Choroid plexus epithelial cell (primary cell): Measurements from ENCODE around the gene EMID1.

Experiments
- DNase-seq: peaks from one replicate; pipeline ENCODE4 v3.0.0-alpha.2; 2010; ENCODE audit warnings: low read depth
- H3K4me3 ChIP-seq: 2 replicates; pipeline ENCODE4 v1.5.1; 2011; ENCODE audit warnings: low read depth, mild to moderate bottlenecking, control low read depth, low read length, moderate library complexity
- TF ChIP-seq, protein P1 (sequence below): conservative IDR thresholded peaks from 2 replicates; pipeline ENCODE4 v1.5.1; 2011; ENCODE audit warnings: low read depth, mild to moderate bottlenecking, control low read depth, inconsistent platforms, low read length, moderate library complexity

Gene EMID1

DNA sequence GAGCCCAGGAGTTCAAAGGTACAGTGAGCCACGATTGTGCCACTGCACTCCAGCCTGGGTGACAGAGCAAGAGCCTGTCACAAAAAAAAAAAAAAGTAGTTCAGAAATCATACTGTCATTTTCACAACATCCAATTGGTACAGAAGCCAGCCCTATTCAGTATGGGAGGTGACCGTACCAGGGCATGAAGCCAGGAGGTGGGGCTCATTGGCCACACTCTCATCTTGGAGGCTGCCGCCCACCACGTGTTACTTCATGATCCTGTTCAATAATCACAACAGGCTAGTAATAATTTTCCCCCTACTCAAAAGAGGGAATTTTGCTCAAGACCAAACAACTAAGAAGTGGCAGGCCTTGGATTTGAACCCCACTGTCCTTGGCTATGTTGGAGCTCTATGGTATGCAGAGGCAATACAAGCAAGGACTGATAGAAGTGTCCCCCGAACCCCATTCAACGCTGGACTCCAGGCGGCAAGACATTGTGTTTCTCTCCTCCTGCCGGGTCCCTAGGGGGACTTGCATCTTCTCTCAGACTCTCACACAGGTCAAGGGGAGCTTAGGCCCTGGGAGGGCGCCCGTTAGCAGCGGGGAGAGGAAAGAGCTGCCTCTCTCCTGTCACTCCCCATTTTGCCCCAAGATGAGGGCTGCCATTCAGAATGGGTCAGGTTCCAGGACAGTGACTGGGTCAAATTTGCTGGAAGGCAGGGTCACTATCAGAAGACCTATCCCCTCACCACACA, 40.2 kb upstream of the EMID1 start:
- no peak for DNase-seq
- no peak overlapping the region for H3K4me3 ChIP-seq
- TF ChIP-seq, protein P1, sequence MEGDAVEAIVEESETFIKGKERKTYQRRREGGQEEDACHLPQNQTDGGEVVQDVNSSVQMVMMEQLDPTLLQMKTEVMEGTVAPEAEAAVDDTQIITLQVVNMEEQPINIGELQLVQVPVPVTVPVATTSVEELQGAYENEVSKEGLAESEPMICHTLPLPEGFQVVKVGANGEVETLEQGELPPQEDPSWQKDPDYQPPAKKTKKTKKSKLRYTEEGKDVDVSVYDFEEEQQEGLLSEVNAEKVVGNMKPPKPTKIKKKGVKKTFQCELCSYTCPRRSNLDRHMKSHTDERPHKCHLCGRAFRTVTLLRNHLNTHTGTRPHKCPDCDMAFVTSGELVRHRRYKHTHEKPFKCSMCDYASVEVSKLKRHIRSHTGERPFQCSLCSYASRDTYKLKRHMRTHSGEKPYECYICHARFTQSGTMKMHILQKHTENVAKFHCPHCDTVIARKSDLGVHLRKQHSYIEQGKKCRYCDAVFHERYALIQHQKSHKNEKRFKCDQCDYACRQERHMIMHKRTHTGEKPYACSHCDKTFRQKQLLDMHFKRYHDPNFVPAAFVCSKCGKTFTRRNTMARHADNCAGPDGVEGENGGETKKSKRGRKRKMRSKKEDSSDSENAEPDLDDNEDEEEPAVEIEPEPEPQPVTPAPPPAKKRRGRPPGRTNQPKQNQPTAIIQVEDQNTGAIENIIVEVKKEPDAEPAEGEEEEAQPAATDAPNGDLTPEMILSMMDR = no peak

DNA sequence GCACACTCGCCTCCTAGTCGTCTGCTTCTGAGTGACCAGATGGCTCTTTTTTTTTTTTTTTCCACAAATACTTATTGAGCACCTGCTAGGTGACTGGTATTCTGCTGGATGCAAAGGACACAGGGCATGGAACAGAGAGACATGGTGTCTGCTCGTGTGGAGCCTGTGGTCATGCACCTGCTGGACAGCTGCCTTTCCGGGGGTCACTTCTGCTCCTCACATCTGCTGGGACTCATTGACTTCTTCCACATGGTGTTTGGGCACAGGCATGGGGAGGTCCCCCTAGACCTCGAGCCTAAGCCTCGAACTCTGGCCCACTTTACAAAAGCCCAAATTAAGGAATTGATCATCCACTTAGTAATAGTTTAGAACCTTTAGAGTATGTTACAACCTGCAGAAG, 39.5 kb upstream of the EMID1 start:
- DNase-seq = no peak

DNA sequence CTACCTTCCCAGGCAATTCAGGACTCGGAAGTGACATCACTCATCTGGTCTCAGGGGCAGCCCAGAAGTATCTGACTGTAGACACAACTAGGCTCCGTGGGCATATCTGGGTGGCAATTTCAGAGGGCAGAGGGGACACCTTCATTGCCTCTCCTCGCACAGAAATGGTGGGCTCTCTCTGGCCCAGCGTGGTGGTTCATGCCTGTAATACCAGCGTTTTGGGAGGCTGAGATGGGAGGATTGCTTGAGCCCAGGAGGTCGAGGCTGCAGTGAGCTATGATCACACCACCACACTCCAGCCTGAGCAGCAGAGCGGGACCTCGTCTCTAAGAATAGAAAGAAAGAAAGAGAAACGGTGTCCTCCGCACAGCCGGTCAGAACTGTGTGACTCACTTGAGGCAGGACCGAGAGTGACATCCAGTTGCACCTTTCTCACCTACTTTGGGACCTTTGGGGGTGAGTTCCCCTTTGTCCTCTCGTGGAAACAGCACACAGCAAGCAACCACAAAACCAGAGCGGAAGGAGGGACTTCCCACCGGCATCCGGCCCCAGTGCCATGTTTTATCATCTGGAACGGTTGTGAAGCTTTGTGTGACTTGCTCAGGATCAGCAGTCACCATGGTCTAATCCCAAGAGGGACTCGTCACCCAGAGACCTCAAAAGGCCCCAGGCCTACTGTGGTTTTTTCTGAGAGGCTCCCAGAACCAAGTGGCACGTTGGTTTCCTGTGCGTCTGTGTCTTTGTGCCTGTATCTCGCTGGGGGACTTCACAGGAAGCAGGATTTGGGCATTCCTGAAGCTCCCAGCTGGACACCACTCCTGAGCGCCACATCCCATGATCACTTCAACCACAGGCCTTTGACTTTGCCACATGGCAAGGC, 38.4 kb upstream of the EMID1 start:
- DNase-seq = no peak
- TF ChIP-seq, protein P1 = no peak
- H3K4me3 ChIP-seq = no peak overlapping the region

More for the DNA sequence above, 39.5 kb upstream of the EMID1 start:
- TF ChIP-seq, protein P1 = no peak
- no peak overlapping the region for H3K4me3 ChIP-seq

DNA sequence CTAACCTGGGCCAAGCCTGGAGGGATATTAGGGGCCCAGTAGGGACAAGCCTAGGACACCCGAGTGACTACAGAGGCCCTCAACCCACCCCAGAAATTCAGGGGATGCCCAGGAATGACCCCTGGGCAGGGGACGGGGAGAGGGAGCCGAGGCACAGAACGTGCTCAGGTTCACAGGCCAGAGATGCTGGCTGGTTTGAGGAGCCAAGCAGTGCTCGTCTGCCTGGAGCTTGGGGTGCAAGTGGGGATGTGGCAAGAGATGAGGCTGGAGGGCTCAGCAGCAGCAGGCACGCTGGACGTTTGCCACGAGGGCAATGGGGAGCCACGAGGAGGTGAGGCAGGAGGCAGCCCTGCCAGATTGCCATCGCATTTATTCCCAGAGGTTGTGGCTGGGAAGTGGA, 34.0 kb upstream of the EMID1 start:
- no peak for DNase-seq
- TF ChIP-seq, protein P1 = no peak
- no peak overlapping the region for H3K4me3 ChIP-seq

DNA sequence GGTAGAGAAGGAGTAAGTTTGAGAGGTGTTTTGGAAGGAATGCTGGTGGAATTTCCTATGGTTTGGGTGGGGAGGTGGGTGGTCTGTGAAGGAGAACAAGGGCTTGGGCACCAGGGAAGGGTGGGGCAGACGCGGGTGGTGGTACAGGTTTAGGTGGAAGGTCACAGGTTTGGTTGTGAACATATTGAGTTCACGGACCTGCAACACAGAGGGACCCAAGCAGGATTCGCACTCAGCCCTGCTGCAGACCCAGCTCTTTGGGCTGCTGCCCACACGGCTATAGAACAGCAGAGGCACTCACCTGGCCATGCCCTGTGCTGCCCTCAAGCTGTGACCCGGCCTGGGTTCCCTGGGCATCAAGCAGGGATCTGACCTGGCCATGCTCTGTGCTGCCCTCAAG, 33.5 kb upstream of the EMID1 start:
- TF ChIP-seq, protein P1 = no peak
- DNase-seq = no peak
- no peak overlapping the region for H3K4me3 ChIP-seq

DNA sequence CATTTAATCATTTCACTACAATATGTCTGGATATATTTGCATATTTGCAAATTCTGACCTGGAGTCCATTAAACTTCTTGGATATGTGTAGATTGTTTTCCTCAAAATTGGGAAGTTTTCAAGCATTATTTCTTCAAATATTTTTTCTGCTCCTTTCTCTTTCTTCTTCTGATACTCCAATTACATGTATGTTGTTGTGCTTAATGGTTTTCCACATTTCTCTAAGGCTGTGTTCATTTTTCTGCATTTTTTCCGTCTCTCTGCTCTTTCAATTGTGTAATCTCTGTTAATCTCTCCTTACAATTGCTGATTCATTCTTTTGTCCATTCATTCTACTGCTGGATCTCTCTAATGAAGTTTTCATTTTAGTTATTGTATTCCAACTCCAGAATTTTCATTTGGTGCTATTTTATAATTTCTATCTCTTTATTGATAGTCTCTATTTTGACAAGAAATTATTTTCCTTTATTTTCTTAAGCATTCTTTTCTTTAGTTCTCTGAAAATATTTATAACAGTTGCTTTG, 30.3 kb upstream of the EMID1 start:
- no peak for DNase-seq
- H3K4me3 ChIP-seq = no peak overlapping the region
- TF ChIP-seq, protein P1 = no peak
